ENCODE results near the gene CEMIP.
A peak's percentile ranks its signal among the peaks of the same experiment; 100 is the strongest.

CEMIP gene

GRCh38 chr15:80999623-81000036 lies 220.5 kb downstream of the CEMIP start:
- DNase-seq (ENCODE audit: low read depth): peak; percentile 87

GRCh38 chr15:81000144-81000623 lies 221.0 kb downstream of the CEMIP start:
- DNase-seq (ENCODE audit: low read depth): no peak
- TF ChIP-seq CTCF (IDR thresholded peaks at IDR 0.05; ENCODE audit: low read depth, low read length, missing control alignments): no peak
- peak overlapping the region; percentile 97 for H3K4me3 ChIP-seq (ENCODE audit: low read depth, low read length)

More at GRCh38 chr15:80999623-81000036, 220.5 kb downstream of the CEMIP start:
- H3K4me3 ChIP-seq (ENCODE audit: low read depth, low read length): peak overlapping the region; percentile 97
- TF ChIP-seq CTCF (IDR thresholded peaks at IDR 0.05; ENCODE audit: low read depth, low read length, missing control alignments): no peak

- DNase-seq (ENCODE audit: low read depth): peak; percentile 76
- no peak for TF ChIP-seq CTCF (IDR thresholded peaks at IDR 0.05; ENCODE audit: low read depth, low read length, missing control alignments)
- H3K4me3 ChIP-seq (ENCODE audit: low read depth, low read length): peak within 1 kb of the TSS; percentile 97
These were observed 221.5 kb downstream of the CEMIP start, which contains the start of gene TLNRD1 for GRCh38 chr15:81000624-81001151. Gene TLNRD1, plus strand, starts transcription at chr15:81000923. Its CDS starts 1,349 bp downstream, at chr15:81002272.
